CD4-positive, alpha-beta T cell treated with Interleukin-15 for 4 hours (primary cell): Measurements from ENCODE around the gene PCDH11Y.
"Not testable (repeated sequence)": the region's sequence is repeated elsewhere in the genome, so short reads cannot be mapped to it uniquely, and the experiment has no call there.

ENCODE experiments used
- DNase-seq: peaks from one replicate; pipeline ENCODE4 v3.0.0-alpha.2; 2020; ENCODE audit warnings: low spot score

PCDH11Y gene

GRCh38 chrY:5000057-5000456 is at the start of gene PCDH11Y:
PCDH11Y (plus strand) TSS chrY:5000296; CDS start chrY:5057100, 56,804 bp downstream.
- DNase-seq, result not testable (repeated sequence)

GRCh38 chrY:4967894-4968293 is 32.2 kb upstream of the PCDH11Y start:
- DNase-seq, result not testable (repeated sequence)

- not testable (repeated sequence) for DNase-seq
Observed at GRCh38 chrY:4991743-4992400, 8.2 kb upstream of the PCDH11Y start.

GRCh38 chrY:4994892-4995291 is 5.2 kb upstream of the PCDH11Y start:
- not testable (repeated sequence) for DNase-seq

DNA sequence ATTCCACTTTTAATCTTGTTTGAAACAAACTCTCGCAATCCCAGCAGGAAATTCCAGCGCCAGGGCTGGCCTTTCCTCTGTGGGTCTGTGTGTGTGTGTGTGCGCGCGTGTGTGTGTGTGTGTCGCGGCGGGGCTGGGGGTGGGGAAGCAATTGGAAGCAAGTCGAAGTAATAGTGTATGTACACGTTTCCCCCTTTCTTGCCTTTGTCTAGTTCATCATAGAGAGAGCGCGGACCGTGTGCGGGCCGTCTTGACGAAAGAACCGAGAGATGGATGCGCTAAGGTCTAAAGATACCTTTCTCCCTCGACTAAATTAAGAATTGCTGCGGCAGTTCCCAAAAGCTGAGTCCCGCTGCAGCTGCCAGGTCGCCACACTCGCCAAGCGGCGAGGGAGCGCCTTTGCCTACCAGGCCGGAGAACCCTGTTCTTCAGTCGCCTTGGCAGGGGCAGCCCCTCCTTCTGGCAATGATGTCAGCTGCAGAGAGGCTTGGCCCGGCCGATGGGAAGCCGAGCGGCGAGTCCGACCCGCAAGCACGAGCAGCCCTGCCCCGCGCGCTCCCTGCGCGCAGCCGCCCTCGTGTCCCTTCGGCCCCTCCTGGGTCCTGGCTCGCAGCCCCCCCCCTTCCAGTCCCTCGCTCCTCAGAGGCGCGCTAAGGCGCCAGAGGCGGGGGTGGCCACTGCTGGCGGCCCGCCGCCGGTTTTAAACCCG is 2.5 kb downstream of the PCDH11Y start:
- not testable (repeated sequence) for DNase-seq

GRCh38 chrY:5038972-5039523 is 39.0 kb downstream of the PCDH11Y start:
- not testable (repeated sequence) for DNase-seq

- not testable (repeated sequence) for DNase-seq
Observed at GRCh38 chrY:5083017-5083416, 82.9 kb downstream of the PCDH11Y start.

- DNase-seq, result not testable (repeated sequence)
Observed at GRCh38 chrY:5182998-5183397, 182.9 kb downstream of the PCDH11Y start.

GRCh38 chrY:5215116-5215515 is 215.0 kb downstream of the PCDH11Y start:
- DNase-seq, result not testable (repeated sequence)

- DNase-seq, result not testable (repeated sequence)
Observed at GRCh38 chrY:5324931-5325330, 324.8 kb downstream of the PCDH11Y start.

DNA sequence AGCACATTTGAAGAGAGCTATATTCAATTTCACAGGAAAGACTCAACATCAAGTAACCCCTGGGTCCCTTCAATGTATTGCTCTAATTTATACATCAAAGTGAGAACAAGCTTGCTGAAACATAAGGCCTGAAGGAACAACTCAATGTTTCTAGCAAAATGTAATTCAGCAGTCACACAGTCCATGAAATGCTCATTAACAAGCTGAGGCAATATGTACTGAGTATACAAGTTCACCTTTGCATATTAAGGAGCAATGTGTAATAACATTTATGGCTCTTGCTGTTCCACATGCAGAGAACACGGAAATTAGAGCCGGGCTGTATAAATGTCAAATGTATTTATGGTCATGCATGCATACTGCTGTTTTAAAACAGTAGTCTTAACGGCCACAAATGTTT is 342.1 kb downstream of the PCDH11Y start:
- not testable (repeated sequence) for DNase-seq

DNA sequence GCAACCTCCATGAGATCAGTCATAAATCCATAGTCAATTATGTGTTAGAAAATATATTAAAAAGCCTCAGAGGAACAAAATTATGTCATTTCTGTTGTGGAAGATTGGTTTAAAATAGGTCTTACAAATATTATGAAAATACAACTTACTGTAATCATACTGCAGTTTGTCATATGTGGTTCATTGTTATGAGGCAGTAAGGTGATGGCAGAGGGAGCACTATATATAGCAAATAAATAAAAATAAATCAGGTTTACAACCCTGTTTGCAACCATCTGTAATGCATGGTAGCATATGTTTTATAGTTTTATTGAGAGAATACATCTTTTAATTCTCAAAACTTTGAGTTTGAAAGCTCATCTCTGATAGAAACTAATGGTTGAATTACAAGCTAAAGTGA is 543.6 kb downstream of the PCDH11Y start:
- not testable (repeated sequence) for DNase-seq

DNA sequence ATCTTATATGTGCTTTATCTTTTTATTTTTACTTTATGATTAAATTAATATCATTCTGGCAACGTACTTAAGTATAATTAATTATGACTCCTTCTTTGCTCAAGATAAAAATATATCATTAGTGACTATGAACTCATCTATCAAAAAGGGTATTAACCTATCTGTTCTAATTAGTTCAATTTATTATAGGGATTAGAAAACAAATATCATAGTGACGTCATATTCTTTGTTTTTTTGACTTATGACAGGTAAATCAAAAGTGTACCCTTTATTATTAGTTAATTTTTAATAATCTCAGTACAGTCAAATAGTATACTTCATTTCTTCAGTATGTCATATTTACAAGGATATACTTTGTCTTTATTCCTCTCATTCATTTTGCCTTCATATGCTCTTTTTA is 638.5 kb downstream of the PCDH11Y start:
- DNase-seq, result not testable (repeated sequence)

- not testable (repeated sequence) for DNase-seq
Observed at GRCh38 chrY:5679265-5679664, 679.2 kb downstream of the PCDH11Y start.

- not testable (repeated sequence) for DNase-seq
Observed at GRCh38 chrY:5708727-5709126, 708.6 kb downstream of the PCDH11Y start.

DNA sequence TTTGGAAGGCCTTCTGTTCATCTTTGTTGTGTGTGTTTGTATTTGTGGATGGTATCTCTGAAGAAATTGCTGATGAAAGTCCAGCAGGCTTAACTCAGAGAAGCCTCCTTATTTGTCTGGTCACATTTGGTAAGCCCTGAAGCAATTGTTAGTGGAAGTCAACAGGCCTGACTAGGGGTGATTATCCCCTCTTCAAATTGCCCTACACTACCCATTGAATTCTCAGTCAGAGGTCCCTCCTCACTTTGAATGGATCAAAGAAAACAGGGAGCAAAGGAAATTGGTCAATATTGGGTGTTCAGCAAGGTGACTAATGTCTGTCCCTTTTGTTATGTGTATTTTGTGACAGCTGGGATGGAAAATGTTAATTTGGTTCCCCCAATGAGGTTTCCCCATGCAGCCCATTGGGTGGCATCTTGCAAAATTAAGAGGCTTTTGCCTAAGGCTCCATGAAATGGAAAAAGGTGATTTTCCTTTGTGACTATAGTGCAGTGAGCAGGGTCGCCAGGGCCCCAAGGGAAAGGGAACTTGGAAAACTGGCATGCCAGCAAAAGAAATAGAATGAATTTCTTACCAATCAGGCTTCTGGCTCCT is 709.8 kb downstream of the PCDH11Y start:
- DNase-seq, result not testable (repeated sequence)

DNA sequence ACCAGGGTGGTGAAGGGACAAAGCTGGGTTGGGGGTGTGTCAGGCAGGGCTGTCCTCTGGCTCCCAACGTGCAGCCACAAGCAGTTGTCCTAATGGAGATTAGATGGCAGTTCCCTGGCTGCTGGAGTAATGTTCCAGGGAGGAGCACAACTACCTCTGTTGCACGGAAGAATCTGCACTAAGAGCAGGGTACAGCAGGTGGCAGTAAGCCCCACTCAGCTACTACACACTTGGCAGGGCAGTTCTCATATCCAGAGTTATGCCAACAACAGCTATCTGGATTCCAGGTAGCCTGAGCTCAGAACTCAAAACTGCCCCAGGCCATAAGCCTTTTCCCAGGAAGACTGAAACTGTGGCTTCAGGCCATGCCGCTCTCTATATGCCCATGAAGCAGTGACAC is 761.3 kb downstream of the PCDH11Y start:
- not testable (repeated sequence) for DNase-seq

DNA sequence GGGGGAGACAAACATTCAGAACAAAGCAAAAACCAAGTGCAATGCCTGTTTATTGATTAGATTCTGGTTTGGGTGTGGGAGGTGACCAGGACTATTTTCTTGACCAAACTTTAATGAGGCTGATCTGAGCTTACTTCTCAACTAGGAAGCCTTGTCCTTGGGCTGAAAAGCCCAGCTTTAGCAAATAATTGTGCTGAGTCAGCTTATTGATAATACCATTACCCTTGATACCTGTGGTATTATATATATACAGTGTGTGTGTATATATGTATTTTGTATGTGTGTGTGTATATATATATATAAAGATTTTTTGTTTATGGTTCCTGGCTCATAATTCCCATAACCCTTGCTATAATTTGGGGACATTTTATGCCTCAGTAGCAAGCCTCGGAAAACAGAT is 776.4 kb downstream of the PCDH11Y start:
- DNase-seq, result not testable (repeated sequence)
